ENCODE results near the gene MCRS1.

MCRS1 gene

GRCh38 chr12:49585477-49586459, 17.8 kb upstream of the MCRS1 start:
- no peak for TF ChIP-seq CTCF (IDR thresholded peaks at IDR 0.05; ENCODE audit: extremely low read depth, missing control alignments)
- DNase-seq (ENCODE audit: low spot score) = no peak

- DNase-seq (ENCODE audit: low spot score) = no peak
- no peak for TF ChIP-seq CTCF (IDR thresholded peaks at IDR 0.05; ENCODE audit: extremely low read depth, missing control alignments)
Measured at GRCh38 chr12:49584591-49584990, 16.6 kb upstream of the MCRS1 start.

GRCh38 chr12:49583366-49584094, 15.6 kb upstream of the MCRS1 start:
- no peak for DNase-seq (ENCODE audit: low spot score)
- TF ChIP-seq CTCF (IDR thresholded peaks at IDR 0.05; ENCODE audit: extremely low read depth, missing control alignments) = no peak

DNA sequence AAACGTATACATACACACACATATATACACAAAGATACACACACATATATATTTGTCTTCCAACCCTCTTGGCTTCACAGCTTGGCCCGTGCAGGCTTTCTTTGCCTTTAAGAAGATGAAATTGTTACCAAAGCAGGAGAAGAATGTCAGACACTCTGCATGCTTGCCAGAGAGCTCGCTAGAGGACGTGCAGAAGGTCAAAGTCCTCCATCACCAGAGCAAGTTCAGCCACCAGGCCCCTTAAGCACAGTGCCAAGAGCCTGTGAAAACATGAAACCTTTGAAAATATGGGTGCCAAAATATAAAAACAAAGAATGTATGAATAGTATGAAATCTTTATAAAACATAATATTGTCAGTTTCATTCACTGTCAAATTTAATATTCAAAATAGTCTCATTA, 14.9 kb upstream of the MCRS1 start:
- DNase-seq (ENCODE audit: low spot score) = no peak

DNA sequence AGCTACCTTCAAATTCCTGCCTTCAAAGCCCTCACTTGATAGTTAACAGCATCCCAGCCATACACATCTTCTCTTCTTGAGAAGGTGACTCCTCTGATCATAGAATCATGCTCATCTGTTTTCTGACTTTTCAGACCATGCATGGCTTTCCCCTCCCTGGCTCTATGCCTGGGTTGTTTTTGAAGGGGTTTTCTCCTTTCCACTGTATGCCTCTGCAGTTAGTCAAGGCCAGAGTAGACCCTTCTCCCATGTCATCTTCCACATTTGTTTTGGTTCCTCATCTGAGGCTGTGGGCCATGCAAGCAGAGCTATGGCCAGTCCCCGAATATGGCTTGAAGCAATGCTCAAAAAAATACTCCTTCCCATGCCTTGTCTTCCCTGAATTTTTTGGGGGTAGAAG, 14.3 kb upstream of the MCRS1 start:
- no peak for TF ChIP-seq CTCF (IDR thresholded peaks at IDR 0.05; ENCODE audit: extremely low read depth, missing control alignments)
- peak; percentile 43 for DNase-seq (ENCODE audit: low spot score)

More for the DNA sequence above, 14.9 kb upstream of the MCRS1 start:
- TF ChIP-seq CTCF (IDR thresholded peaks at IDR 0.05; ENCODE audit: extremely low read depth, missing control alignments) = no peak

GRCh38 chr12:49580572-49581535, 12.9 kb upstream of the MCRS1 start:
- TF ChIP-seq CTCF (IDR thresholded peaks at IDR 0.05; ENCODE audit: extremely low read depth, missing control alignments) = peak; percentile 74
- DNase-seq (ENCODE audit: low spot score) = peak; percentile 68

Data from GM20000 (cell line).